GM12878 (cell line): ENCODE results near the gene COPS3. TPM values are rescaled to one million over a fixed set of nuclear protein-coding genes. Genes with fewer than 3 reads are reported as not detected.
A peak's percentile ranks its signal among the peaks of the same experiment; 100 is the strongest.

Experiments used
- ATAC-seq: fragments of 200-7000 bp; cut with Tn5 transposase; 3 replicates; pipeline ENCODE4 v1.9.1; 2020; ENCODE audit warnings: mild to moderate bottlenecking, moderate library complexity
- BruUV-seq: library from RNA; stranded (reverse); fragments of 400-500 nt; replicated peaks from 2 replicates; lab custom pipeline; 2021; lab: Mats Ljungman, UMichigan
- CTCF ChIA-PET: fragments of 300-600 bp; sonication (Branson Sonifier 250); formaldehyde crosslinking; extraction: SDS; loops from one replicate; lab custom pipeline; 2021; ENCODE audit warnings: inconsistent platforms; lab: Yijun Ruan, JAX
- POLR2A ChIA-PET: fragments of 350-600 bp; formaldehyde crosslinking; extraction: SDS; loops from one replicate; lab custom pipeline; 2021; ENCODE audit warnings: inconsistent platforms; lab: Charles Lee
- RAD21 ChIA-PET: fragments of 300-600 bp; sonication (Branson Sonifier 250); formaldehyde crosslinking; loops from one replicate; lab custom pipeline; 2023; ENCODE audit warnings: antibody characterized with exemption; ENCODE audit not compliant: unreplicated experiment; lab: Charles Lee
- SMC1A ChIA-PET: fragments of 300-600 bp; sonication (Branson Sonifier 250); formaldehyde crosslinking; loops from one replicate; lab custom pipeline; 2023; ENCODE audit not compliant: unreplicated experiment, uncharacterized antibody; lab: Charles Lee
- DNase-seq: peaks from one replicate; pipeline ENCODE4 v3.0.0-alpha.2; 2011; ENCODE audit warnings: low read depth, low spot score
- FAIRE-seq: peaks from 3 replicates; lab custom pipeline; 2011; peaks lifted over from hg19 to GRCh38; lab: Jason Lieb, UNC
- H2AFZ ChIP-seq: 2 replicates; pipeline ENCODE4 v1.6.0; 2011; ENCODE audit warnings: low read depth, low read length, control low read depth; ENCODE audit not compliant: control insufficient read depth
- H3K27ac ChIP-seq: 2 replicates; pipeline ENCODE4 v1.5.1; 2011; ENCODE audit warnings: control low read depth; ENCODE audit not compliant: control insufficient read depth, insufficient read depth
- H3K27me3 ChIP-seq, 2 experiments: replicated peaks in 1 of 2; 2 replicates each; pipeline versions ENCODE4 v1.6.0 to v1.6.1; 2011; ENCODE audit warnings: low read length in 1 of 2; ENCODE audit not compliant: control insufficient read depth in 2 of 2, insufficient read depth in 2 of 2
- H3K36me3 ChIP-seq, 2 experiments: 2 replicates each; pipeline ENCODE4 v1.5.1; 2011; ENCODE audit warnings: low read length in 1 of 2; ENCODE audit not compliant: control insufficient read depth in 2 of 2, insufficient read depth in 2 of 2
- H3K4me1 ChIP-seq: 2 replicates; pipeline ENCODE4 v1.6.1; 2011; ENCODE audit warnings: mild to moderate bottlenecking, low read length, moderate library complexity, mixed read lengths; ENCODE audit not compliant: control insufficient read depth, insufficient read depth
- H3K4me2 ChIP-seq: 2 replicates; pipeline ENCODE4 v1.6.0; 2011; ENCODE audit warnings: control low read depth; ENCODE audit not compliant: control insufficient read depth, insufficient read depth
- H3K4me3 ChIP-seq: fragments of 200-600 bp; sonication (generic); 2 replicates; pipeline ENCODE4 v1.5.1; 2016
- H3K79me2 ChIP-seq: 2 replicates; pipeline ENCODE4 v1.6.0; 2011; ENCODE audit warnings: low read length; ENCODE audit not compliant: control insufficient read depth, insufficient read depth
- H3K9ac ChIP-seq: 2 replicates; pipeline ENCODE4 v1.8.0; 2011; ENCODE audit warnings: low read length, control low read depth, mixed read lengths; ENCODE audit not compliant: control insufficient read depth, insufficient read depth
- H3K9me3 ChIP-seq: replicated peaks from 3 replicates; pipeline ENCODE4 v1.5.1; 2011; ENCODE audit warnings: mild to moderate bottlenecking, low read length; ENCODE audit not compliant: control insufficient read depth, insufficient read depth
- H4K20me1 ChIP-seq: 2 replicates; pipeline ENCODE4 v1.6.0; 2011; ENCODE audit not compliant: control insufficient read depth, insufficient read depth
- BMI1 ChIP-seq: fragments of 450-650 bp; IDR thresholded peaks from 2 replicates; pipeline ENCODE4 v1.6.1; 2016; ENCODE audit warnings: mild to moderate bottlenecking, moderate library complexity, borderline replicate concordance
- FOS ChIP-seq: IDR thresholded peaks from 3 replicates; pipeline ENCODE4 v1.6.1; 2011; ENCODE audit warnings: borderline replicate concordance; ENCODE audit not compliant: insufficient read length; ENCODE audit errors: extremely low read depth
- IKZF1 ChIP-seq: fragments of 450-650 bp; conservative IDR thresholded peaks from 2 replicates; pipeline ENCODE4 v1.6.1; 2017; ENCODE audit warnings: antibody characterized with exemption, mild to moderate bottlenecking
- POLR2A ChIP-seq: IDR thresholded peaks from 2 replicates; pipeline ENCODE4 v1.6.1; 2011; ENCODE audit warnings: low read depth, mild to moderate bottlenecking, low read length
- SIN3A ChIP-seq: IDR thresholded peaks from 2 replicates; pipeline ENCODE4 v1.6.1; 2012; ENCODE audit warnings: low read depth, low read length, improper control_type of control experiment
- SREBF2 ChIP-seq: IDR thresholded peaks from 2 replicates; pipeline ENCODE4 v1.6.1; 2012; ENCODE audit warnings: mild to moderate bottlenecking, low read length
- STAT1 ChIP-seq: fragments of 450-650 bp; conservative IDR thresholded peaks from 2 replicates; pipeline ENCODE4 v1.6.1; 2014; ENCODE audit warnings: antibody characterized with exemption, mild to moderate bottlenecking
- TCF3 ChIP-seq: IDR thresholded peaks from 2 replicates; pipeline ENCODE4 v1.6.1; 2012; ENCODE audit warnings: low read depth, mild to moderate bottlenecking, low read length, borderline replicate concordance; ENCODE audit not compliant: insufficient read depth
- WGBS: methylation state at CpG from one replicate; pipeline ENCODE4 v1.1.6; 2016; ENCODE audit warnings: low lambda C conversion rate; ENCODE audit not compliant: insufficient replicate concordance, insufficient coverage; ENCODE audit errors: missing lambda C conversion rate; 5-methylcytosine and 5-hydroxymethylcytosine counted together
- in situ Hi-C: fragments of 300-500 bp; cut with MboI; formaldehyde crosslinking; loops from 9 replicates; pipeline ENCODE4 v1.14.3; 2018; ENCODE audit warnings: mixed read lengths
- intact Hi-C: fragments of 100-400 bp; cut with micrococcal nuclease; formaldehyde crosslinking; loops from one replicate; pipeline ENCODE4 v1.14.2; 2022; ENCODE audit not compliant: unreplicated experiment
- polyA plus RNA-seq, 11 experiments: library from polyadenylated mRNA; depleted of rRNA in 4 of 11; unstranded in 6 of 11; stranded (reverse) in 5 of 11; fragments of >200 nt; fragmentation: Nextera tagmentation in 4 of 11; fragmentation: Illumina TruSeq in 1 of 11; extraction: Ambion mirVana in 4 of 11; extraction: Trizol in 1 of 11; gene quantifications; 1 replicate in 1 of 11; 2 replicates in 10 of 11; pipeline versions ENCODE4 v1.2.1 to v1.2.3, GENCODE V29; 2011 to 2016; ENCODE audit warnings: inconsistent platforms in 2 of 11, missing spikeins in 2 of 11, low read depth in 1 of 11
- total RNA-seq, 4 experiments: library from RNA; depleted of rRNA in 3 of 4; stranded (reverse); fragments of >200 nt in 3 of 4; fragmentation: Illumina TruSeq in 1 of 4; extraction: Trizol in 1 of 4; gene quantifications; 2 replicates each; pipeline versions ENCODE4 v1.2.1 to v1.2.3, GENCODE V29; 2013 to 2021
- TF ChIP-seq, protein P1 (sequence below): fragments of 450-650 bp; IDR thresholded peaks from 2 replicates; pipeline ENCODE4 v1.6.1; 2017; ENCODE audit warnings: antibody characterized with exemption, mild to moderate bottlenecking, moderate library complexity
- TF ChIP-seq, protein P2 (sequence below): fragments of 450-650 bp; IDR thresholded peaks from 2 replicates; pipeline ENCODE4 v1.6.1; 2017; ENCODE audit warnings: mild to moderate bottlenecking, moderate library complexity
- TF ChIP-seq, protein P3 (sequence below): fragments of 450-650 bp; IDR thresholded peaks from 2 replicates; pipeline ENCODE4 v1.6.1; 2018; ENCODE audit warnings: mild to moderate bottlenecking, low read depth, moderate library complexity; ENCODE audit not compliant: partially characterized antibody

Gene COPS3
- total and polyA plus RNA-seq, 10 of the 15 experiments (the other 5 are each of a cell fraction or from before 2014, with no cell fraction given): 99.7 to 187 (median 133) TPM

DNA sequence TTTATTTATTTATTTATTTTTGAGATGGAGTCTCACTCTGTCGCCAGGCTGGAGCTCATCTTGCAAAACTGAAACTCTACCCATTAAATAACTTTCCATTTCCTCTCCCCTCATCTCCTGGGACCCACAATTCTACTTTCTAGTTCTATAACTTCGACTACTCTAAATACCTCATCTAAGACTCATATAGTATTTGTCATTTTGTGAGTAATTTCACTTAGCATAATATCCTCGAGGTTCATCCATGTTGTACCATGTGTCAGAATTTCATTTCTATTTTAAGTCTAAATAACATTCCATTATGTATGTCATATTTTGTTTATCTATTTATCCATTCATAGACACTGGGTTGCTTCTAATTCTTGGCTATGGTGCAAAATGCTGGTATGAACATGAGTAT lies 17.1 kb upstream of the COPS3 start:
- RAD21 ChIA-PET: no interaction called here
- Histone ChIP-seq H3K4me2 (no peak overlapping the region), H4K20me1 (no peaks in the 10 kb centered on the region)
- in situ Hi-C loops: no loop called here
- no peak for TF ChIP-seq TCF3
- no peak for TF ChIP-seq FOS
- TF ChIP-seq, protein P1, sequence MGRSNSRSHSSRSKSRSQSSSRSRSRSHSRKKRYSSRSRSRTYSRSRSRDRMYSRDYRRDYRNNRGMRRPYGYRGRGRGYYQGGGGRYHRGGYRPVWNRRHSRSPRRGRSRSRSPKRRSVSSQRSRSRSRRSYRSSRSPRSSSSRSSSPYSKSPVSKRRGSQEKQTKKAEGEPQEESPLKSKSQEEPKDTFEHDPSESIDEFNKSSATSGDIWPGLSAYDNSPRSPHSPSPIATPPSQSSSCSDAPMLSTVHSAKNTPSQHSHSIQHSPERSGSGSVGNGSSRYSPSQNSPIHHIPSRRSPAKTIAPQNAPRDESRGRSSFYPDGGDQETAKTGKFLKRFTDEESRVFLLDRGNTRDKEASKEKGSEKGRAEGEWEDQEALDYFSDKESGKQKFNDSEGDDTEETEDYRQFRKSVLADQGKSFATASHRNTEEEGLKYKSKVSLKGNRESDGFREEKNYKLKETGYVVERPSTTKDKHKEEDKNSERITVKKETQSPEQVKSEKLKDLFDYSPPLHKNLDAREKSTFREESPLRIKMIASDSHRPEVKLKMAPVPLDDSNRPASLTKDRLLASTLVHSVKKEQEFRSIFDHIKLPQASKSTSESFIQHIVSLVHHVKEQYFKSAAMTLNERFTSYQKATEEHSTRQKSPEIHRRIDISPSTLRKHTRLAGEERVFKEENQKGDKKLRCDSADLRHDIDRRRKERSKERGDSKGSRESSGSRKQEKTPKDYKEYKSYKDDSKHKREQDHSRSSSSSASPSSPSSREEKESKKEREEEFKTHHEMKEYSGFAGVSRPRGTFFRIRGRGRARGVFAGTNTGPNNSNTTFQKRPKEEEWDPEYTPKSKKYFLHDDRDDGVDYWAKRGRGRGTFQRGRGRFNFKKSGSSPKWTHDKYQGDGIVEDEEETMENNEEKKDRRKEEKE: no peak
- TF ChIP-seq STAT1: no peak
- no peak for TF ChIP-seq BMI1
- TF ChIP-seq, protein P2, sequence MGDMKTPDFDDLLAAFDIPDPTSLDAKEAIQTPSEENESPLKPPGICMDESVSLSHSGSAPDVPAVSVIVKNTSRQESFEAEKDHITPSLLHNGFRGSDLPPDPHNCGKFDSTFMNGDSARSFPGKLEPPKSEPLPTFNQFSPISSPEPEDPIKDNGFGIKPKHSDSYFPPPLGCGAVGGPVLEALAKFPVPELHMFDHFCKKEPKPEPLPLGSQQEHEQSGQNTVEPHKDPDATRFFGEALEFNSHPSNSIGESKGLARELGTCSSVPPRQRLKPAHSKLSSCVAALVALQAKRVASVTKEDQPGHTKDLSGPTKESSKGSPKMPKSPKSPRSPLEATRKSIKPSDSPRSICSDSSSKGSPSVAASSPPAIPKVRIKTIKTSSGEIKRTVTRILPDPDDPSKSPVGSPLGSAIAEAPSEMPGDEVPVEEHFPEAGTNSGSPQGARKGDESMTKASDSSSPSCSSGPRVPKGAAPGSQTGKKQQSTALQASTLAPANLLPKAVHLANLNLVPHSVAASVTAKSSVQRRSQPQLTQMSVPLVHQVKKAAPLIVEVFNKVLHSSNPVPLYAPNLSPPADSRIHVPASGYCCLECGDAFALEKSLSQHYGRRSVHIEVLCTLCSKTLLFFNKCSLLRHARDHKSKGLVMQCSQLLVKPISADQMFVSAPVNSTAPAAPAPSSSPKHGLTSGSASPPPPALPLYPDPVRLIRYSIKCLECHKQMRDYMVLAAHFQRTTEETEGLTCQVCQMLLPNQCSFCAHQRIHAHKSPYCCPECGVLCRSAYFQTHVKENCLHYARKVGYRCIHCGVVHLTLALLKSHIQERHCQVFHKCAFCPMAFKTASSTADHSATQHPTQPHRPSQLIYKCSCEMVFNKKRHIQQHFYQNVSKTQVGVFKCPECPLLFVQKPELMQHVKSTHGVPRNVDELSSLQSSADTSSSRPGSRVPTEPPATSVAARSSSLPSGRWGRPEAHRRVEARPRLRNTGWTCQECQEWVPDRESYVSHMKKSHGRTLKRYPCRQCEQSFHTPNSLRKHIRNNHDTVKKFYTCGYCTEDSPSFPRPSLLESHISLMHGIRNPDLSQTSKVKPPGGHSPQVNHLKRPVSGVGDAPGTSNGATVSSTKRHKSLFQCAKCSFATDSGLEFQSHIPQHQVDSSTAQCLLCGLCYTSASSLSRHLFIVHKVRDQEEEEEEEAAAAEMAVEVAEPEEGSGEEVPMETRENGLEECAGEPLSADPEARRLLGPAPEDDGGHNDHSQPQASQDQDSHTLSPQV: no peak
- TF ChIP-seq, protein P3, sequence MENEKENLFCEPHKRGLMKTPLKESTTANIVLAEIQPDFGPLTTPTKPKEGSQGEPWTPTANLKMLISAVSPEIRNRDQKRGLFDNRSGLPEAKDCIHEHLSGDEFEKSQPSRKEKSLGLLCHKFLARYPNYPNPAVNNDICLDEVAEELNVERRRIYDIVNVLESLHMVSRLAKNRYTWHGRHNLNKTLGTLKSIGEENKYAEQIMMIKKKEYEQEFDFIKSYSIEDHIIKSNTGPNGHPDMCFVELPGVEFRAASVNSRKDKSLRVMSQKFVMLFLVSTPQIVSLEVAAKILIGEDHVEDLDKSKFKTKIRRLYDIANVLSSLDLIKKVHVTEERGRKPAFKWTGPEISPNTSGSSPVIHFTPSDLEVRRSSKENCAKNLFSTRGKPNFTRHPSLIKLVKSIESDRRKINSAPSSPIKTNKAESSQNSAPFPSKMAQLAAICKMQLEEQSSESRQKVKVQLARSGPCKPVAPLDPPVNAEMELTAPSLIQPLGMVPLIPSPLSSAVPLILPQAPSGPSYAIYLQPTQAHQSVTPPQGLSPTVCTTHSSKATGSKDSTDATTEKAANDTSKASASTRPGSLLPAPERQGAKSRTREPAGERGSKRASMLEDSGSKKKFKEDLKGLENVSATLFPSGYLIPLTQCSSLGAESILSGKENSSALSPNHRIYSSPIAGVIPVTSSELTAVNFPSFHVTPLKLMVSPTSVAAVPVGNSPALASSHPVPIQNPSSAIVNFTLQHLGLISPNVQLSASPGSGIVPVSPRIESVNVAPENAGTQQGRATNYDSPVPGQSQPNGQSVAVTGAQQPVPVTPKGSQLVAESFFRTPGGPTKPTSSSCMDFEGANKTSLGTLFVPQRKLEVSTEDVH: no peak
- no peak for TF ChIP-seq SIN3A
- no peak for TF ChIP-seq SREBF2
- TF ChIP-seq POLR2A: no peak
- no peak for TF ChIP-seq IKZF1
- TF ChIP-seq, all 136 proteins: peak for 0
- peak; percentile 50 for ATAC-seq
- SMC1A ChIA-PET: no interaction called here
- no peak overlapping the region for H3K9ac ChIP-seq
- H3K27ac ChIP-seq: no peak overlapping the region
- POLR2A ChIA-PET: no interaction called here
- intact Hi-C loops: no loop called here
- no peaks in the 10 kb centered on the region for H3K27me3 ChIP-seq
- no peaks in the 10 kb centered on the region; the same call in 2 of the 3 replicates for H3K9me3 ChIP-seq
- FAIRE-seq: no peak
- CTCF ChIA-PET: interaction anchor here (1.0 kb wide), 1 partner anchor 15 kb away, joined by 3 read pairs; no protein-coding TSS in a partner anchor
- no peaks in the 10 kb centered on the region for H3K79me2 ChIP-seq
- no peak overlapping the region for H2AFZ ChIP-seq
- no peak overlapping the region for H3K4me3 ChIP-seq
- peaks cover 22% of the 10 kb centered on the region for H3K4me1 ChIP-seq
- no peaks in the 10 kb centered on the region for H3K36me3 ChIP-seq
- BruUV-seq: no TSS peak
- WGBS: 5% methylated on average over 3 of the region's 3 CpGs
- DNase-seq: no peak
